GM19455 (cell line): ENCODE data around the gene FAM83E.

ENCODE experiments used
- ATAC-seq: cut with Tn5 transposase; IDR thresholded peaks from one replicate; pipeline ENCODE4 v1.9.1; 2021; ENCODE audit not compliant: unreplicated experiment

FAM83E gene

GRCh38 chr19:48613024-48613851, 1.6 kb downstream of the FAM83E start:
- no peak for ATAC-seq

GRCh38 chr19:48611872-48612271, 3.0 kb downstream of the FAM83E start:
- no peak for ATAC-seq

DNA sequence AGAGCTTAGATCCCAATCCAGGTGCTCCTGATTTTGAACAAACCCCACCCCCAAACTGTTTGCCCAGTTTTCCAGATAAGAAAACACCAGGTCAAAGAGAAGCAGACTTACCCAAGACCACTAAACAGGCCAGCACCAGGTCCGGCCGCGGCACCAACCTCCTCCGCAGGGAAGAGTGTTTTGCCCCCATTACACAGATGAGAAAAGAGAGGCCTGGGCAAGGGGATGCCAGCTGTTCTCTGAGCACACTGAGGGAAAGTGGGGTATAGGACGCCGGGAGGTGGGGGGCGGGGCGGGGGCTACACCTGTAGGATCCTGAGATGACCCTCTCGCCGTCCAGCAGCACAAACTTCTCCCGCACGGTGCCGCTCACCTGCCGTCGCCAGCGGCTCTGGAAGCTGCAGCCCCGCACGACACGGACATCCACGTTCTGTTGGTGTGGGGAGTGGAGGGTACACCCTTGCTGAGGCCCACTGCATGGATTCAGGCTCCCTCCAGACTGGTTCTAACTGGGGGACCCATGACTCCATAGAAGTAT, 5.2 kb downstream of the FAM83E start:
- ATAC-seq: no peak

- ATAC-seq: no peak
These were observed 6.0 kb downstream of the FAM83E start for GRCh38 chr19:48608798-48609263.

GRCh38 chr19:48607359-48607755, 7.5 kb downstream of the FAM83E start:
- no peak for ATAC-seq

DNA sequence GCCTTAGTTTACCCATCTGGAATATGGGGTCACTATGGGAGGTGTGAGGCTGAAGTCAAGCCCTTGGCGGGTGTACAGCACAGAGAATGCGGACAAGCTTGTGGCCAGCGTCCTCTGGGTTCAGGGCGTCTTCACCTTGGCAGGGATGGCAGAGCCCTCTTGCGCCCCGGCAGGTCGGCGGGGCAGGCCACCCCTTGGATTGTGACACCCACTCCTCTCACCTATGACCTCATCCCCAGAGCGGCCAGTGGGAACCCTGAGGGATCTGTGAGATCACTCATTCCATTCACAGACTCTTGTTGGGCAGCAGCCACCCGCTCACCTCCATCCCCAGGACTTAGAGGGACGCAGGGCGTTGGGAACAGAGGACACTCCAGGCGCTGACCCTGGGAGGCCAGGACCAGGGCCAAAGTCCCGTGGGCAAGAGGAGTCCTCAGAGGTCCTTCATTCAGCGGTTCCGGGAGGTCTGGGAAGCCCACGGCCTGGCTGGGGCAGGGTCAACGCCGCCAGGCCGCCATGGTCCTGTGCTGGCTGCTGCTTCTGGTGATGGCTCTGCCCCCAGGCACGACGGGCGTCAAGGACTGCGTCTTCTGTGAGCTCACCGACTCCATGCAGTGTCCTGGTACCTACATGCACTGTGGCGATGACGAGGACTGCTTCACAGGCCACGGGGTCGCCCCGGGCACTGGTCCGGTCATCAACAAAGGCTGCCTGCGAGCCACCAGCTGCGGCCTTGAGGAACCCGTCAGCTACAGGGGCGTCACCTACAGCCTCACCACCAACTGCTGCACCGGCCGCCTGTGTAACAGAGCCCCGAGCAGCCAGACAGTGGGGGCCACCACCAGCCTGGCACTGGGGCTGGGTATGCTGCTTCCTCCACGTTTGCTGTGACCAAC, 8.2 kb downstream of the FAM83E start, which contains the start of gene SPACA4:
Gene SPACA4 (plus strand): TSS at position 280 of the 896 bp plus-strand sequence. CDS start 237 bp downstream, at position 517.
- no peak for ATAC-seq

GRCh38 chr19:48603850-48604249, 11.0 kb downstream of the FAM83E start:
- ATAC-seq: no peak

DNA sequence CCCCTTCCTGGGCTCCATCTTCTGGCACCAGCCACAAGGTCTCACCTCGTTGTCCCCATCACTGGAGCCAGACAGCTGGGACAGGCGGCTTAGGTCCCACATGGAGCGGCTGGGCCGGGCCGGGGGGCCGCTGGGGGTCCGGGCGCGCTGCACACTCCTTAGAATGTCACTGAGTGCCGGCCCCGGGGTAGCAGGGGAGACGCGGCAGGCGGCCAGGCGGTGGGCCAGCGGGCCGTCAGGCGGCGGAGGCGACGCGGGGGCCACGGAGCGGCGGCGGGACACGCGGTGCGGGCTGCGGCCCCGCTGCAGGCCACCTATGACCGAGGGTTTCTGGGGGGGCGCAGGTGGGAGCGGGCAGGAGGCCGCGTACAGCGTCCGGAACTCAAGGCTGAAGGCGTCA, 11.4 kb downstream of the FAM83E start:
- ATAC-seq: no peak

GRCh38 chr19:48603001-48603400, 11.9 kb downstream of the FAM83E start:
- no peak for ATAC-seq

DNA sequence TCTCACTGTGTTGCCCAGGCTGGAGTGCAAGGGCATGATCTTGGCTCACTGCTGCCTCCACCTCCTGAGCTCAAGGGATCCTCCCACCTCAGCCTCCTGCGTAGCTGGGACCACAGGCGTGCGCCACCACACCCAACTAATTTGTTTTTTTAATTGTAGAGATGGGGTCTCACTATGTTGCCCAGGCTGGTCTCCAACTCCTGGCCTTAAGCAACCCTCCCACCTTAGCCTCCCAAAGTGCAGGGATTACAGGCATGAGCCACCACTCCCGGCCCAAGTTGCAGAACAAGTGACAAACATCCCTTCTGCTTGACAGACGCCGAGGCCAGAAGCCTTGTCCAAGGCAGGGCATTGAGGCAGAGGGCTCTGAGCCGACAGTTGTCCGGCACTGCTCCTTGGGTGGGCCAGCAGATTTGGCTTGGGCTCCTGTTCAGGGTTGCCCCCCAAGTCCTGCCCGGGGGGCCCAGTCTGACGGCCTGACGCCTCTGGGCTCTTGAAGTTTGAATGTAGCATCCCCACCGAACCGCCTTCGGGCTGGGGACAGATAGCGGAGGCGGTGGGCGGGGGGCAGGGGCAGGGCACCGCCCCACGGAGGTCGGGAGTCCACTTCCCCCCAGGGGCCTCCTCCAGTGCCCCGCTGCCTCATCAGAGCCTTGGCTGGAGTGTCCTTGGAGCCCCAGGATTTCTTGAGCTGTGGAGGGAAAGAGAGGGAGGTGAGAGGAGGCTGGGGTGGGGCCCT, 14.0 kb downstream of the FAM83E start:
- no peak for ATAC-seq

- ATAC-seq: no peak
These were observed 15.7 kb downstream of the FAM83E start for GRCh38 chr19:48598996-48599700.

DNA sequence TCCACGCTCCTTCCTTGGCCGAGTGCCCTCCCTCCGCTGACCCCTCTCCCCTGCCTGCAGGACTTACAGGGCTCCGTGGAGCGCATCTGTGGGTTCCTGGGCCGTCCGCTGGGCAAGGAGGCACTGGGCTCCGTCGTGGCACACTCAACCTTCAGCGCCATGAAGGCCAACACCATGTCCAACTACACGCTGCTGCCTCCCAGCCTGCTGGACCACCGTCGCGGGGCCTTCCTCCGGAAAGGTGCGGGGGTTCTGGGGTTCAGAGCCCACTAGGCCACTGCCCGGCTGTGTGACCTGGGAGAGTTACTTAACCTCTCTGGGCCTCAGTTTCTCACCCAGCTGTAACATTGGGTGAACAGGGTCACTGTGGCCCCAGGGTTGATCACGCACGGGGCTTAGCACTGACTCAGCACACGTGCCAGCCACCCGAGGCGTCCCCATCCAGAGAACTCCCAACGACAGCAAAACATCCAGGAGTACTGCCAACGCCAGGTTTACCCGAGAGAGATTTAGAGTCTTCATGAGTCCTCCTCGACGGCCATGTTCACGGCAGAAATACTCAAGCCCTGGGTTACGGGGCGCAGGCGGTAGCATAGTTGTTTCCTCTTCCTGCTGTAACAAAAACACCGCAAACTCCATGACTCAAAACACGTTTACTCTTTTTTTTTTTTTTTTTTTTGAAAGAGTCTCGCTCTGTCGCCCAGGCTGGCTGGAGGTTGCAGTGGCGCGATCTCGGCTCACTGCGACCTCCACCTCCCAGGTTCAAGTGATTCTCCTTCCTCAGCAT, 18.0 kb downstream of the FAM83E start:
- no peak for ATAC-seq

- ATAC-seq: no peak
These were observed 18.6 kb downstream of the FAM83E start for GRCh38 chr19:48596237-48596636.

DNA sequence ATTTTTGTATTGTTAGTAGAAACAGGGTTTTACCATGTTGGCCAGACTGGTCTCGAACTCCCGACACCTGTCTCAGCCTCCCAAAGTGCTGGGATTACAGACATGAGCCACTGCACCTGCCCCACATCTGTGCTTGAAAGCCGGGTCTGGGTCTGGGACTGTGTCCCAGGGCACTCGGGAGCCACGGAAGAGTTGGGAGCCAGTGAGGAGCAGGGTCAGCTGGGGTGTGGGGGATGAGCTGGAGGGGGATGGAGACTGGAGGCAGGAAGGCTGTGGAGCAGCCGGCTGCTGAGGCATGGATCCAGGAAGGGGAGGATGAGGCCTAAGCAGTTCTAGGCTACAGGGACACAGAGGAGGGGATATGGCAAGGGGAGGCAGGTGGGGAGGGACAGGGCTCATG, 19.0 kb downstream of the FAM83E start:
- no peak for ATAC-seq

DNA sequence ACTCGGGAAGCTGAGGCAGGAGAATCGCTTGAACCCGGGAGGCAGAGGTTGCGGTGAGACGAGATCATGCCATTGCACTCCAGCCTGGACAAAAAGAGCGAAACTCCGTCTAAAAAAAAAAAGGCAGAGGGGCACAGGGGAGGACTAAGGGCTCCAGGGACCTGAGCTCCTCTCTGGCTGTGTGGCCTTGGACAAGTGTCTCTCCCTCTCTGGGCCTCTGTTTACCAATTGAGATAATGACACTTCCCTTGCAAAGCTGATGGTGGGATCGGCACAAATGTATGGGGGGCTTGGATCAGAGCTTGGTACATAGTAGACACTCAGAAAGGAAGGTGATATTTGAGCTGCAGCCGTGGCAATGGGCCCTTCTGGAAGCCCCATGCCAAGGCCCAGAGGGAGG, 19.7 kb downstream of the FAM83E start:
- ATAC-seq: no peak

- no peak for ATAC-seq
These were observed 23.9 kb downstream of the FAM83E start for GRCh38 chr19:48591021-48591420.

DNA sequence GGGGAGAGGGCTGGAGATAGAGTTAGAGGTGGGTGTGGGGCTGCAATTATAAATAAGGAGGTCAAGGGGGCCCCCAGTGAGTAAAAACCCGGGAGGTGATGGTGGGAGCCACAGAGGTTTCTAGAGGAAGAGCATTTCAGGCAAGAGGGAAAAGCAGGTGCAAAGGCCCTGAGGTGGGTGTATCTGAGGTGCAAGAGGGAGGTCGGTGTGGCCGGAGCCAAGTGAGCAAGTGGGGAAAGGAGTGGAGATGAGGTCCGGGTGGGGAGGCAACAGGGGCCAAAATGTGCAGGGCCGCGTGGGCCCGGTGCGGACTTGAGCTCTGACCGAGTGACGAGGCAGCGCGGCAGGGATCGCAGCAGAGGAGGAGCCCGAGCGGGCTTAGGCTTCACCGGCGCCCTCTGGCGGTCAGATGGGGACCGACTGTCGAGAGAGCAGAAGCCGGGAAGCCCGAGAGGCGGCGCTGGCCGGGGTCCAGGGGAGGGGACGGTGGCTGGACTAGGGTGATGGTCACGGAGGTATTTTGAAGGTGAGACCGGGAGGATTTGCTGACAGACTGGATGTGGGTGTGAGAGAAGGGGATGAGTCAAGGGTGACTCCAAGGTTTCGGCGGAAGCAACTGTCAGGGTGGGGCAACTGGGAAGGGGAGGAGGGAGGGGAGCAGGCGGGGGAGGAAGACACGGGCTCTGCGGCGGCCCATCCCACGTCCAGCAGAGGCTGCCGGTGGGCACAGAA, 26.0 kb downstream of the FAM83E start:
- ATAC-seq: no peak

DNA sequence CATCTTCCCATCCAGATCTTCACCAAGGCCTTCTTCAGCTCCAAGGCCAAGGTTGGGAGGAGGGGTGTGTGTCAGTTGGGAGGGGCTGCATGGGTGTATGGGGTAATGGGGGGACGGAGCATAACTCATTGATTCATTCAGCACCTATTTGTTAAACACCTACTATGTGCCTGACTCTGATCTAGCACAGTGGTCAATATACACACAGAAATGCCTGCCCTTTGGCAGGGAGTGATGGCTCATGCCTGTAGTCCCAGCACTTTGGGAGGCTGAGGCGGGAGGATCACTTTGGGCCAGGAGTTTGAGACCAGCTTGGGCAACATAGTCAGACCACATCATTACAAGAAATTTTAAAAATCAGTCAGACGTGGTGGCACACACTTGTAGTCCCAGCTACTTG, 27.5 kb downstream of the FAM83E start:
- no peak for ATAC-seq

GRCh38 chr19:48582168-48582567, 32.7 kb downstream of the FAM83E start:
- ATAC-seq: no peak
